GM19372 (cell line): ENCODE results near the gene TBATA.

Experiments
- ATAC-seq: cut with Tn5 transposase; IDR thresholded peaks from one replicate; pipeline ENCODE4 v1.9.1; 2021; ENCODE audit warnings: mild to moderate bottlenecking, low read depth, moderate library complexity; ENCODE audit not compliant: unreplicated experiment

The TBATA gene

DNA sequence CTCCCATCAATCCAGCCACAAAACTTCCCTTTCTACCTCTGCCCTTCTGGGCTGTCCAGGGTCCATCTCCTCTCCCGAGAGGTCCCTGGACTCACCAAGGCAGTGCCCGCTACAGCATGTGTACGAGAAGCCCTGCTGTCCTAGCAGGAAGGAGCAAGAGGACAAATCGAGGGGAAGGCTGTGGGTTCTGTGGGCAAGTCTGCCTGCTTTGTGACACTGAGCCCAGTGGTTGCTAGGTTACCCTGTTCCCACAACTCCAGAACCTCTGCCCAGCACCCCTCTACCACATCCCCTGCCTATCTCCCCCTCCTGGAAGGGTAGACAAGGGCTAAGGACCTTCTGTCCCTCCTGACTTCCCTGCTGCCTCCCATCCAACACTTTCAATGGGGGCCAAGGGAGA, at the start of gene TBATA:
TSS of gene TBATA (minus strand) at position 188 of the 400 bp plus-strand sequence. CDS start 1,998 bp downstream, outside the sequence.
- ATAC-seq, result no peak

DNA sequence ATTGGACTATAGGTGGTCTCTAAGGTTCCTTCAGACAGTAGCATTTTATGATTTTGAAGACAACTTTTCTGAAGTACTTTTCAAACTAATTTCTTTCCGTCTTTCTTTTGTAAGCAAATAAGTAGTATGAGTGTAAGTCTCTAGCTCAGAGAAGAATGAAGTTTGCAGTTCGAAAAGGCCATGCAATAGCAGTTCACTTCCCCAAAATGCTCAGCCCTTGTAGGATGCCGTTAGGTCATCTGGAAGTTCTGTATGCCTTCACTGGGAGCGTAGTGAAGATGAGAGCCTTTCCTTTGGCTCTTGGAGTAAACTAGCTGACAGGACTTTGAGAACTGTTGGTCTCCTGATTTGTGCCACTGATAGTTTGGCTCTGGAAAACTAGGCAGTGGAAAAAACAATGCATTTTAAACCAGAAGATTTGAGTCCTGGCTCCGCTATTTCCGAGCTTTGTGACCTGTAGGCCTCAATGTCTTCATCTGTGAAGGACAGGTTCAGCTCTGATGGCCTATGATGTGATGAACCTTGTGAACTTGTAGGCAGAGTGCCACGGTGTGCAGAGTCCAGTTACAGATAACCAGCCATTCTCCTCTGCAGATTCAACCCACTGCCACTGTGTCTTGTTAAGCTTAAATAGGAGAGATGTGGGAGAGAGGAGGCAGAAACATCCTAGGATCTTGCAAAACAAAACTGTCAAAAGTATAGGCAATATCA, 49.4 kb upstream of the TBATA start:
- ATAC-seq, result no peak

DNA sequence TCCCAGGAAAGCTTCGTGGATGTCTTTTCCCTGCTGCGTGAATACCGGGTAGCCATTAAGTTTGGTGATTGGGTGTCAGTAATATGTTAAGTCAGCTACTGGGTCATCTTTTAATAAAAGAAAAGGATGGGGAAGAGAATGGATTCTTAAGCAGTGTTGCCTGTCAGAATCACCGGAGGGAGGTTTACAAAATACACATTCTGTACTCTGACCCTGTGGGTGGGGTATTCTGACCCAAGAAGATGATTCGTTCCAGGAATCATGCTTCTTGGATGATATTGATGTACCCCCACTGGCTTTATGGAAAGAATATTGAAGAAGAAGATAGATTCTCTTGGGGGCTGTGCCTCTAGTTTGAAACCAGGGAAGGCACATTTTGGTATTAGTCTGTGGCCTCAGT, 48.8 kb upstream of the TBATA start:
- no peak for ATAC-seq

GRCh38 chr10:70833601-70834000, 48.4 kb upstream of the TBATA start:
- no peak for ATAC-seq

GRCh38 chr10:70832852-70833528, 47.8 kb upstream of the TBATA start:
- ATAC-seq, result no peak

DNA sequence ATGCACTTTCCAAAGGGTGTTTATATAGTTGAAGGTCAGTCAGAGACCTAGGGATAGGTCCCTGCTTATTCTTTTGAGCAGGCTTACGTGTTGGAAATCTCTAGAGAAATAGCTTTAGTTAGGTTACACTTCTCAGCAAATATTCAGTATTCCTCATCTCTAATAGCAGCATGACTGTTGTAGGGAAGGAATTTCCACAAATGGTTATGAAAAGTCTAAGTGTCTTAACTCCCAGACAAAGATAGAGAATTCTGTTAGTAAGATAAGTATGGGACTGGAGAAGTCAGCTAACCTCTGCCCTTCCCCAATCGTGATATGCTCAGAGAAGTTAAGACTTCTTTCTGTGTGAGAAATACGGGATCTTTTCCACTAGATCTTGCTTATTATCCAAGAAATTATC, 47.0 kb upstream of the TBATA start:
- ATAC-seq, result no peak

DNA sequence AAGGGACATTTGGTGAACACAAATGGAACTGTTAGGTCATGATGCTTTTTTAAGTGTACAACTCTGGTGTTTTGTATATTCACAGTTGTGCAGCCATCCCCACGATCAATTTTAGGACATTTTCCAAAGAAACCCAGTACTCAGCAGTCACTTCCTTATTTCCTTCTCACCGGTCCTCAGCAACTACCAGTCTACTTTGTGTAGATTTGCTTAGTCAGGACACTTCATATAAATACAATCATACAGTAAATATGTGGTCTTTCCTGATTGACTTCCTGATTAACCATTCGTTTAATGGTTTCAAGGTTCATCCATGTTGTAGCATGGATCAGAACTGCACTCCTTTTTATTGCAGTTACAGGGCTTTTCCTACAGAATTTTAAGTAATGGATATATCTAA, 45.0 kb upstream of the TBATA start:
- ATAC-seq, result no peak

GRCh38 chr10:70829543-70829942, 44.4 kb upstream of the TBATA start:
- no peak for ATAC-seq

- no peak for ATAC-seq
Measured at GRCh38 chr10:70828923-70829322, 43.7 kb upstream of the TBATA start.

- no peak for ATAC-seq
Measured at GRCh38 chr10:70827086-70827757, 42.0 kb upstream of the TBATA start.

GRCh38 chr10:70822076-70822820, 37.1 kb upstream of the TBATA start:
- no peak for ATAC-seq

GRCh38 chr10:70820976-70821750, 36.0 kb upstream of the TBATA start:
- ATAC-seq, result no peak

DNA sequence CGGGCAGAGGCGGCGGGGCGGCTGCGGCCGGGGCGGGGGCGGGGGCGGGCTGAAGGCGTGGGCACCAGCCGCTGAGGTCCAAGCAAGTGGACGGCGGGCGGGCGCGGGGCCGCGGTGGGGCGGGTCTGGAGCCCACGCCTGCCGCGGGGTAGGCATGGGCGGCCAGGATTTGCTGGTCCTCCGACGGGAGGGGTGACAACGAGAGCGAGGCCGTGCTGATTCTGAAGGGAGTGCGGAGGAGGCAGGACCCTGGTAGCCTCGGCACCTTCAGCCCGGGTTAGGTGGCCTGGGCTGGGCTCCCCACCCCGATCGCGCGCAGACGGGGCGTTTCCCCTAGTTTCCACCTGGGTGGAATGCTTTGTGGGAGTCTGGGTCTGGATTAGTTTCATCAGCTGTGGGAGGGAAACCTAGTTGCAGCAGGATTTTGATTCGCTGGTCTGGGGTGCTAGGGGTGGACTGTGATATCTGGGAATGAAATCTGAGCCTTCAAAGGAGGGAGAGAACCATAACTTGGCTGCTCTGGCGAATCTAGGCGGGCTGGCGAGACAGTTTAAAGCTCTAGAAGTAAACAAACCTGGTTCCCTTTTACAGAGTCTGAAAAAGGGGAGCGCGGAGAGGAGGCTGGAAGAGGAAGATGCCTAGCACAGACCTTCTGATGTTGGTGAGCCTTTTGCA, 31.2 kb upstream of the TBATA start:
- peak; percentile 44 for ATAC-seq

DNA sequence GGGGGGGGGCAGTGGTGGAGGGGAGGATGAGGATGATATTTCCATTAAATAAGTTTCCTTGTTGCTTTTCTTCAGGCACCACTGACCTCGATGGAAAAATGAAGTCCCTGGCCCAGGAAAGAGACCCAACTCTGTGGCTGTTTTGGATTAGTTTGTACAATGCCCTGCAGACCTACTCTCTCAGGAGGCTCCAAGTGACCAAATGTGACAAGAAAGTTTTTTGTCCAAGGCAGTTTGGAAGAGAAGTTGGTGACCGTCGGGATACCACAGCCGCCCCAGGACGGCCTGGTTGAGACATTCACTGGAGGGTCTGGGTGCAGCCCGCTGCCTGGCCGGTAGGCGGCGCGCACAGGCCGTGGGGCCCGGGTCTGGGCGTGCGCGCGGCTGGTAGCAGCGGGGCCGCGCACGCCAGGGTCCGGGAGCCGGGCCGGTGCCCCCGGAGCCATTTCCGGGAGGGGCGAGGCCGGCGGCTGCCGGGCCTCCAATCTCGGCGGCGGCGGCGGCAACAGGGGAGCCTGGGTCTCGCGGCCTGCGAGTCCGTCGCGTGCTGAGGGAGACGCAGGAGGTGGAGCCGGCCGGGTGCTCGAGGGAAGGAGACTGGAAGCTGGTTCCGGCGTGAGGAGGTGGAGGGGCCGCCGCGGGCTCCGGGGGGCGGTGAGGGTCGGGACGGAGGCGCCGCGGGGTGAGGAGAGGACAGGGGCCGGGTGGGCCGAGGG, 30.5 kb upstream of the TBATA start, which contains the start of gene SGPL1:
TSS of gene SGPL1 (plus strand) at position 445 of the 716 bp plus-strand sequence. CDS start 906 bp downstream, outside the sequence.
- peak; percentile 83 for ATAC-seq

DNA sequence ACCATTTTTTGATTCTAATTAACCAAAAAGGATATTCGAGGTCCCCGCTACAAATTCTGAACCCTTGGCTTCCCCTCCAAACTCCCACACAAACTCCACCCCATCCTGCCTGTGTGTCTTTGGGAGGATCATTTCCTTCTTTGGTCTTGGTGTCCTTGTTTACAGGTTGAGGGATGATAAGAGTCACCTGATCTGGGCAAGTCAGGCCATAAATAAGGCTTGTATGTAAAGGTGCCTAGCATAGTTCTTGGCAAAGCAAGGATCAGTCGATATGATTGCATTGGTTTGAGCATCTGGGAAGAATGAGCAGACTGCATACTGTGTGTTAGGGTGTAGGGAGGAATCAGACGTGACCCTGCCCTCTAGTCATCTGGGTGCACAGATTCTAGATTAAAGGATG, 28.9 kb upstream of the TBATA start:
- ATAC-seq, result no peak

DNA sequence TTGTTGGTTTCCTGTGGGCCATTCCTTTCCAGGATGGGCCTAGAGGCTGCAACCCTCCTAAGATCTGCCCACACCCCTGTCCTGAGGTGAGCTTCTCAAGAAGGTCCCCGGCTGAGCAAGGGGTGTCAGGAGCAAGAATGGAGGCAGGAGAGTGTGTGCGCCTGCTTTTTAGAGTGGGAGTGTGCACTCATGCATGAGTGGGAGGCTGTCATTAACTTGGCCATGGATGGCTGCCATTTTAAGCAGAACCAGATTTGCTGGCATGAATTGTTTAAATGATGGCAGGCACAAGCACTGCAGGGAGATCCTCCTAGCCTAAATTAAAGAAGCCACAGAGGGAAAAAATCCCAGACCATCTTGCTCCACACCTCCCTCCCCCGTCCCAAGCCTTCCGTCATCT, 27.6 kb upstream of the TBATA start:
- ATAC-seq, result no peak

DNA sequence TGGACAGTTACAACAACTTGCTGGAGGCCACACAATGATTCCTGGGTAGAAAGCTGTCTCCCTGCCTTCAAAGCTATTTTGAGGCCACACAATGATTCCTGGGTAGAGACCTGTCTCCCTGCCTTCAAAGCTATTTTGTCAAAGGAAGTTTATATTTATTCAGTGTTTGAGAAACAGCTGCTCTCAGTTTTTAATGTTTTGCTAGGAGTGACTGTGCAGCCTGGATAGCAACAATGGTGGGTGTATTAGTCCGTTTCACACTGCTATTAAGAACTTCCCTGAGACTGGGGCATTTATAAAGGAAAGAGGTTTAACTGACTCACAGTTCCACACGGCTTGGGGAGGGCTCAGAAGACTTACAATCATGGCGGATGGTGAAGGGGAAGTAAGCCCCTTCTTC, 26.7 kb upstream of the TBATA start:
- ATAC-seq, result no peak

DNA sequence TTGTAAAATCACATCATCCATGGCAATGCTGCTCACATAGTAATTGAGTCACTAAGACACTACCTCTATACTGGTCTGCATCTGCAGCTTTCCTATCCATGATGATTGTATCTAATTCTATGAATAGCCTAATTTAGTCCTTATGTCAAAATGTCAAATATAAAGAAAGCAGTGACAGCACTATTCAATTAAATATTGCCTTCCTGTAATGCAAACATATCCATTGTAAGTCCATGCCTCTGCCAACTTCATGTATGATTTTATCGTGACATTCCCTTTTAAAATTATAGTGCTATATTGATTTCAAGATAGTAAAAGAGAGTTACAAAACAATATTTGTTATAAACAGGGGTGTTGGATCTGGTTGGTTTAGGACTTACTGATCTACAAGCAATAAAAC, 25.8 kb upstream of the TBATA start:
- no peak for ATAC-seq

DNA sequence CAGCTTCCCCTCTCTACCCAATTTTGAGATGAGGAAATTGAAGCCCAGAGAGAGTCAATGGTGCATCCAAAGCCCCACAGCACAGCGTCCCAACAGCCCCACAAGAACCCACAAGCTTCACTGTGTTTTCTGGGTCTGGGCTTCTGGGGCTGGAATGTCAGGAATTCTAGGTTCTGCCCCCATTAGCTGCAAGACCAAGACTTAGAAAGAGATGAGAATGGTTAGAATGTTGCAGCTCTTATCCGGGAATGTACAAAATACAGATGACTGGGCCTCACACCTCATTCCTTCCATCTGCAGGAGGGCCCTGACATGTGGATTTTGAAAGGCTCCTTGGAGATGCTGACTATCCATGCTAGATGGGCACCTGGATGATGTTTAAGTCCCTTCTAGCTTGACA, 24.5 kb upstream of the TBATA start:
- ATAC-seq, result no peak
